ENCODE results near the gene PTPN7.
"Not testable (repeated sequence)": the region's sequence is repeated elsewhere in the genome, so short reads cannot be mapped to it uniquely, and the experiment has no call there.

The PTPN7 gene

GRCh38 chr1:202160377-202160940, at the start of gene PTPN7:
Gene PTPN7, minus strand, starts transcription at chr1:202160602. Its CDS starts 1,200 bp downstream, at chr1:202159402.
- no peak for DNase-seq (ENCODE audit: low read depth, low spot score)

- DNase-seq (ENCODE audit: low read depth, low spot score): no peak
Observed at GRCh38 chr1:202208351-202208857, 48.0 kb upstream of the PTPN7 start.

DNA sequence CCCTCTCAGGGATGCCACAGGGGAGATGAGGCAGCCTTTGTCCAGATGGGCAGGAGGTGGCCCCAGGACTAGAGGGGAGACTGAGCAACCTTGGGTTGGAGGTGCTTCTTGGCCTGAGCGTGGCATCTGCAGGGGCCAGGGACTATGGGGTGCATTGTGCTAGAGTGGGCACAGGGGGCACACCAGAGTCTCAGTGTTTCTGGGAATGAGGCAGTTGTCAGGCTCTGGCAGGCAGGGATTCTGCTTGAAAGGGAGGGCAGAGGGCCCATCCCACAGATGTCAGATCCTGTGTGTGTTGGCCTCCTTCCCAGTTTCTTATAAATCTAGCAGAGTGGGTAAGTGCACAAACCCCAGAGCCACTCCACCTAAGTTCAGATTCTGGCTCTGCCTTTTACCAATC, 46.9 kb upstream of the PTPN7 start:
- DNase-seq (ENCODE audit: low read depth, low spot score): peak; percentile 91

GRCh38 chr1:202205523-202206190, 45.3 kb upstream of the PTPN7 start:
- DNase-seq (ENCODE audit: low read depth, low spot score): peak; percentile 36

DNA sequence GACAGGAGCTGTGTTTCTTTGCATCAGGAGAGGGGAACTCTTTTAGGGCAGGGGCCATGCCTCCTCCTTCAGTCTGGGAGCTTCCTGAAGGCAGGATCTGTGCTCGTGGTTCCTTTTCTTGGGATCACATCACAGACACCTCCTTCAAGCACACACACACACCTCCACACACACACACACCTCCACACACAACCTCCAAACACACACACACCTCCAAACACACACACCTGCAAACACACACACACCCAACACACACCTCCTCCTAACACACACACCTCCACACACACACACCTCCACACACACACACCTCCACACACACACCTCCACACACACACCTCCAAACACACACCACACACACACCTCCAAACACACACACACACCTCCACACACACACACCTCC, 43.7 kb upstream of the PTPN7 start:
- DNase-seq (ENCODE audit: low read depth, low spot score): no peak

DNA sequence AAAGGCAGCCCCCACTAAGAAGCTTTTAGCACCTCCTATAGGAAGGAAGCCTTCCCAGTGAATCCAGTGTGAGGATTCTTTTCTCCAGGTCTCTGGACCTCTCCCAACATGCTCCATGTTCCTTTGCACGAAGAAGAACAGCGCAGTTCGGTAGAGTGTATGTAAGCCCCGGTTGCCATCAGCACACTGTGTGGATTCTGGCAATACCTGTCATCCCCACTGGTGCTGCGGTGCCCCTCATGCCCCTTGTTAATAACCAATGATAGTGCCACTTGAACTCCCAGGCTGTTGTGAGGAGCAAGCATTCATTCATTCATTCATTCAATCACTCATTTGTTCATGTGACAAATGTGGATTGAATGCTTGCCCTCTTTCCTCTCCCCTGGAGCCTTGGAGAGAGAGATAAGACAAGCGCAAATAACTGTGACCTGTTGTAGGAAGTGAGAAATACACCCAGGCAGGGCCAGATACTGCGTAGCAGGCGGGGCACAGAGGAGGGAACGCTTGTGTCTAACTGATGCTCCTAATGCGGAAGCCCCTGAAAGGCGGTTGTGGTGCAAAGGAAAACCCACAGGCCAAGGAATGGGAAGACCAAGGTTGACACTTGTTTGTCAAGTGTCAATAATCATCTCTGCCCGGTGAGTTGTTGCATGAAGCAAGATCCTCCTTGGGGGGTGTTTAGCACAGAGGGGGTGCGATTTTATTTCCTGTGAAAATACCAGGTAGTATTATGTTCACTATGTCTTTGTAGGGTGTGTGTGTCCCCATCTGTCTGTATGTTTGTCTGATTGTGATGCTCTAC, 43.0 kb upstream of the PTPN7 start:
- no peak for DNase-seq (ENCODE audit: low read depth, low spot score)

DNA sequence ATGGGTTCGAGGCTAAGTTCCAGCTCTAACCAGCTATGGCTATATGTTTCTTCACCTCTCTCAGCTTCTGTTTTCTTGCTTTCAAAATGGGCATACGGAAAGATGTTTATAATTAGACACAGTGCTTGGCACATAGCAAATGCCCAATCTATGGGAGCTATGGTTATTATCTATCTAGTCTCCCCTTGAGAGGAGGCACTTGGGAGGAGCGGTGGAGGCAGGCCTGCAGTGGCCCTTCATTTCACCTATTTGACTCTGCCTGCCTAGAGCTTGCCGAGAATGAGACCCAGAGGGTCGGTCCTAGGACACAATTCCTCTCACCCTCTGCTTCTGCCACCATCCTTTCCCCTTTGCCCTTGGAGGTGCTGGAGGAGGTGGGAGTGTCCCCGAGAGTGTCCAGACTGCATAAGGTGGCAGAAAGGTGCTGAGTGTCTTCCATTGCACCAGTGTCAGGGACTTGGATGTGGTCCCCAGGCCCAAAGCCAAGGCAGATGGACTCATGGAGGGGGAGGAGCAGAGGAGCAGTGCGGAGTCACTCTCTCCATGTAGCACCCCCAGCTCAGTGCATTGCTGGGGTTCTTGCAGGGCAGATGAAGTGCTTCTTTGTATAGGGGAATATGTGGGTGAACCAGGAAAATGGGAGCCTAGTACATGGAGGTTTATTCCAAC, 42.2 kb upstream of the PTPN7 start:
- no peak for DNase-seq (ENCODE audit: low read depth, low spot score)

- no peak for DNase-seq (ENCODE audit: low read depth, low spot score)
Observed at GRCh38 chr1:202201971-202202370, 41.6 kb upstream of the PTPN7 start.

- DNase-seq (ENCODE audit: low read depth, low spot score): no peak
Observed at GRCh38 chr1:202201266-202201665, 40.9 kb upstream of the PTPN7 start.

DNA sequence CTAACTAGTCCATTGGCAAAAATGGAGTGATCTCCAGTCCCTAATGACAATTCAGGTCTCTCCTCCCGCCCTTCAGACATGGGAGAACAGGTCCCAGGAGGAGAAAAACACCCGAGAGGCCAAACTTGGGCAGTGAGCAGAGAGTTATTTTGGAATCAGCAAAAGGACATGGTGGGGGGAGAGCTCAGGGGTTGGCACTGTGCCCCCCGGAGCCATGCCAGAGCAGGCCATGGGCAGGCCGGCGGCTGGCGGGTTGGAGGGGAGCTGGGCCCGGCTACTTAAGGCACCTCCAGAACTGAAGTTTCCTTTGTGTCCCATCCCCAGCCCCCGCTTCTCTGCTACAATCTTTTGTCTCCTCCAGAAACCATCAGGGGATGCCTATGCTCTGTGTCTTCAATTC, 40.3 kb upstream of the PTPN7 start:
- DNase-seq (ENCODE audit: low read depth, low spot score): no peak

GRCh38 chr1:202200112-202200548, 39.7 kb upstream of the PTPN7 start:
- no peak for DNase-seq (ENCODE audit: low read depth, low spot score)

DNA sequence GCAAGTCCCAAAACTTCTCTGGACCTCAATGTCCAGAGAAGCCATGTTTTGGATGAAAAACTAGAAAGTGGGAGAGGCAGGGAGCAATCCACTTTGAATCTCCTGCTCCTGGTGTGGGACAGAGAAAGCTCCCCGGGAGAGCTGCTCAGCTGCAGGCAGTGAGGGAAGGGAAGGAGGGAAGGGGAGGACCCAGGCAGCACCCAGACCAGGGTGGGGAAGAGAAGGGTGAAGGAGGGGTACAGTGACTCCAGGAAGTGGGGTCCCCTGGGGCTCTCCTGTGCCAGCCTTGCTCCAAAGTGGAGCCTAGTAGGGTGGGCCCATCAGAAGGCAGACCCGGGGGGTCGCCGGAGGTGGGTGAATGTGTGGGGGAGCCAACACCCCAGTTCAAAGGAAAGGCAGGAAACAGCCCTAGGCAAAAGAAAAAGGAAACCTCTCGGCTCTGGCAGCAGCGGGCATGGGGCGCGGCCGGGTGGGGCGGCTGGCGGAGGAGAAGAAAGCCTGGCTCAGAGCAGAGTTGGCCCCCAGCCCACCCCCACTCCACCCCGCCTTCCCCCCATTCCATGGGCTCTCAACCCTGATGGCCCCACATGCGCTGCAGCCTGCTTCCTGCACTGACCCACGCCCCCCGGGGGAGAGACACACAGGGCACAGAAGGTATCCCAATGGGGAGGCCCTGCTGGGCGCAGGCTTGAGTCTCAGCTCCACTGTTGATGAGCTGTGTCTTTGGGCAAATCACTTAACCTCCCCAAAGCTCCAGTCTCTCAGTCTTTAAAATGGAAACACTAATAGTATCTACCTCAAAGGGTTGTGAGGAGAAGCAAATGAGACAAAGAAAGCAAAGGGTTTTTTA, 38.9 kb upstream of the PTPN7 start:
- DNase-seq (ENCODE audit: low read depth, low spot score): no peak

- no peak for DNase-seq (ENCODE audit: low read depth, low spot score)
Observed at GRCh38 chr1:202198366-202198724, 37.9 kb upstream of the PTPN7 start.

- DNase-seq (ENCODE audit: low read depth, low spot score): no peak
Observed at GRCh38 chr1:202197653-202198365, 37.4 kb upstream of the PTPN7 start.

DNA sequence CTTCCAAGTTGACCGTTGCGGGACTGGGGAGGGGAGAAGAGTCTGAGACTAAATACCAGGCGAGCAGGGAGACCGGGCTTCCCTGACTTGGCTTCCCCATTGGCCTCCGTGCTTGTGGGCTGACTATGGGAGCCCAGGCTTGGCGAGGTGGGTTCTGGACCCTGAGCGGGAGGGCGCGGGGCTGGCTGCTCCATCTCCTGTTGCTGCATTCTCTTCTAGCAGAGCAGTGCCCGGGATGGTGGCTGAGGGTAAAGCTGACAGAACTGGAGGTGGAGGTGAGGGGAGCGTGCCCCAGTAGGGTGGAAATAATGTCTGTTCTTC, 33.9 kb upstream of the PTPN7 start:
- no peak for DNase-seq (ENCODE audit: low read depth, low spot score)

DNA sequence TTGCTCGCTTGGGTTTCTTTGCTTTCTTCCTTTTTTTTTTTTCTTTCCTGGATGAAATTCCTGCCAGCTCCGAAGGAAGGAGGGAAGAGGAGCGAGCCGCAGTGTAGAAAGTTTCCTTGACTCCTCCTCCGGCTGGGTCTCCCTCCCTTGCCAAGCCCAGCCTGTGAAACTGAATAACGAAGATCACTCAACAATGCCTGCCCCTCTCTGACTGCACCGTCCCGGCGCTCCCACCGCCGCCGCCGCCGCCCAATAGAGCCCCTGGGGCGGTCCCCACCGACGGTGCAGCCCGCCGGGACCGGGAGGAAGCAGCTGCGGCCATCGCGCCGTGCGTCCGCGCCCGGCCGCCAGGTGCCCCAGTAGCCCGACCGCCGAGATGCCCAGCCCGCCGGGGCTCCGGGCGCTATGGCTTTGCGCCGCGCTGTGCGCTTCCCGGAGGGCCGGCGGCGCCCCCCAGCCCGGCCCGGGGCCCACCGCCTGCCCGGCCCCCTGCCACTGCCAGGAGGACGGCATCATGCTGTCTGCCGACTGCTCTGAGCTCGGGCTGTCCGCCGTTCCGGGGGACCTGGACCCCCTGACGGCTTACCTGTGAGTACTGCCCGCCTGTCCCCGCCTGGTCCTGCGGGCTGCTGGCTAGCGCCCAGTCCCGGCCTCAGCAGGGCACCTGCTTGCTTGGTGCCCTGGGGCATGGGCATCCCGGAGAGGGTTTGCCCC, 33.4 kb upstream of the PTPN7 start, which contains the start of gene LGR6:
TSS of gene LGR6 (plus strand) at position 186 of the 714 bp plus-strand sequence. CDS start at position 377, 191 bp downstream.
- DNase-seq (ENCODE audit: low read depth, low spot score): peak; percentile 39

DNA sequence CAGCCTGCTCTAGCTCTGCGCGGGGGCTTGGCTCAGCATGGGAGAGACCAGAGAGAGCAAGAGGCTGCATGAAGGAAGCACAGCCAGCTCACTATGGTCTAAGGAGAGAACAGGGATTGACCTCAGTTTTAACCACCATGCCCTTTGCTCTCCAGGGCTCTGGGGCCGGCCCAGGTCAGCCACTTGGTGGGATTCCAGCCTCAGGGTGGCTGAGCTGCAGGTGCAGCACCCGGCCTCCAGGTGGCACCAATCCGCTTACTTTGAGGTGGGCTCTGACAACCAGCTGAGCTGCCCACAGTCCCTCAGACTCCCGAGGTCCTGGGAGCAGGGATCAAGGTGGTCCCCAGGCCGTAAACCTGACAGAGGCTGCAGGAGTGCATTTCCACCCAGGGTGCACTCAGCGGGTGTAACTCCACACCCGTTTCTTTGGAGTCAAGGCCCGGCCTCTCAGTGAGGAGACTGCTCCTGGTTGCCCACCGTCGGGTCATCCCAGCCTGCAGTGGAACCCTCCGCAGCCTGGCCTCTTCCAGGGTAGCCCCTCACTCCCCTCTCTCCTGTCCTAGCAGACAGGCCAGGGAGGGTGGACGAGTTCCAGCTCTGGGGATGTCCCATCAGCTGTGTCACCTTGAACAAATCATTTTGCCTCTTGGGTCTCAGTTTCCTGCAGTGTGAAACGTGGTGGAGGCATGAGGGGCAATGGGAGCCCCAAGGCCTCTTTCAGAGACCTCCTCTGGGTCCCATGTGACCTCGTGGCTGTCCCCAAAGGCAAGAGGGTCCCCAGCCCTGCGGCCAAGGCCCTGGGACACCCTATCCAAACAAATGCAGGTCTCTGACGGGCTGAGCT, 32.6 kb upstream of the PTPN7 start:
- peak; percentile 79 for DNase-seq (ENCODE audit: low read depth, low spot score)

DNA sequence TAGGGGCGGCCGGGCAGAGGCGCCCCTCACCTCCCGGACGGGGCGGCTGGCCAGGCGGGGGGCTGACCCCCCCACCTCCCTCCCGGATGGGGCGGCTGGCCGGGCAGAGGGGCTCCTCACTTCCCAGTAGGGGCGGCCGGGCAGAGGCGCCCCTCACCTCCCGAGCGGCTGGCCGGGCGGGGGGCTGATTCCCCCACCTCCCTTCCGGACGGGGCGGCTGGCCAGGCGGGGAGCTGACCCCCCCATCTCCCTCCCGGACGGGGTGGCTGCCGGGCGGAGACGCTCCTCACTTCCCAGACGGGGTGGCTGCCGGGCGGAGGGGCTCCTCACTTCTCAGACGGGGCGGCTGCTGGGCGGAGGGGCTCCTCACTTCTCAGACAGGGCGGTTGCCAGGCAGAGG, 31.0 kb upstream of the PTPN7 start:
- not testable (repeated sequence) for DNase-seq (ENCODE audit: low read depth, low spot score)

All from astrocyte of the hippocampus (primary cell).